ENCODE measurements around the gene TRAPPC2. TPM values are rescaled to one million over a fixed set of nuclear protein-coding genes. Genes with fewer than 3 reads are reported as not detected.

TRAPPC2 gene
- total RNA-seq, 1 donor from 2014 or later = 6.4 TPM

DNA sequence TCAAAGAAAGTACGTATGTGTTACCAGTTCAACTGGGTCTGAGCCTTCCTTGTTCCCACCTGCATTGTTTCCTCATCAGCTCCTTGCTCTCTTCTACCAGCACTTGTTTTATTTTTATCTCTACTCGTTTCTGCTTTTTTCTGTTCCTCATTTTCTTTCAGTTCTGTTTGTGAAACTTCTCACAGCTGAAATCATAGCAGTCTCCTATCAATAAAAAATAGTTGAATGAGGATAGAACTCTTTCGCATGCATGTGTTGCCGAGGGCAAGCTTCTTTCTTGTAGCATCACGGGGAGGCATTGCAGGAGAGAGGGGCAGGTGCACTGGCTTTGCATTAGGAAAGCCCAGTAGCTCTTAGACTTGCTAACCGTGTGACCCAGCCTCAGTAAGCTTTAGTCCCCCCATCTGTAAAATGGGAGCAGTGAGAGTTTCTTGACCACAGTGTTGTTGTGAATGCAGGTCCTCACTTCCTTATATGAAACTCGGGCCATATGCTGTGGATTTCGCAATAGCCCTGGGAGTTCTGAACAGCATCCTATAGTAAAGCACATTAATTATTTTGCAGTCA is 24.8 kb upstream of the TRAPPC2 start:
- no peak for DNase-seq (ENCODE audit: low read depth)
- no peak for TF ChIP-seq CTCF (conservative IDR thresholded peaks at IDR 0.05; ENCODE audit: low read depth, low read length)
- H3K4me3 ChIP-seq (ENCODE audit: low read depth, low read length) = no peak overlapping the region

DNA sequence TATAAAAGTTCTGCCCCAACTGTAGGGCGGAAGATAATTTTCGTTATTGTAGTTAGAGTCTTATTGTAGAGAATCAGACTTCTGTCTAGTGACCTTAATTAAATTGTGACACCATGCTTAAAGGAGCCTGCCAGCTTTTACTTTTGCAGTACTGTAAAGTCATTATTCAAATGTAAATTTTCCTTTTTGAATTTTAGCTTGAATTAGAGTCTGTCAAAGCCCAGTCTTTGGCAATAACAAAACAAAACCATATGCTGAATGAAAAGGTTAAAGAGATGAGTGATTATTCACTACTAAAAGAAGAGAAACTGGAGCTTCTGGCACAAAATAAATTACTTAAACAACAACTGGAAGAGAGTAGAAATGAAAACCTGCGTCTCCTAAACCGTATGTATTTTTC is 22.0 kb upstream of the TRAPPC2 start:
- no peak for TF ChIP-seq CTCF (conservative IDR thresholded peaks at IDR 0.05; ENCODE audit: low read depth, low read length)
- H3K4me3 ChIP-seq (ENCODE audit: low read depth, low read length) = no peak overlapping the region
- DNase-seq (ENCODE audit: low read depth) = no peak

GRCh38 chrX:13755254-13755653 is 20.8 kb upstream of the TRAPPC2 start:
- no peak overlapping the region for H3K4me3 ChIP-seq (ENCODE audit: low read depth, low read length)
- no peak for DNase-seq (ENCODE audit: low read depth)
- TF ChIP-seq CTCF (conservative IDR thresholded peaks at IDR 0.05; ENCODE audit: low read depth, low read length) = no peak

GRCh38 chrX:13754765-13755164 is 20.3 kb upstream of the TRAPPC2 start:
- no peak overlapping the region for H3K4me3 ChIP-seq (ENCODE audit: low read depth, low read length)
- no peak for DNase-seq (ENCODE audit: low read depth)
- no peak for TF ChIP-seq CTCF (conservative IDR thresholded peaks at IDR 0.05; ENCODE audit: low read depth, low read length)

GRCh38 chrX:13752646-13753045 is 18.2 kb upstream of the TRAPPC2 start:
- TF ChIP-seq CTCF (conservative IDR thresholded peaks at IDR 0.05; ENCODE audit: low read depth, low read length) = no peak
- no peak for DNase-seq (ENCODE audit: low read depth)
- no peak overlapping the region for H3K4me3 ChIP-seq (ENCODE audit: low read depth, low read length)

DNA sequence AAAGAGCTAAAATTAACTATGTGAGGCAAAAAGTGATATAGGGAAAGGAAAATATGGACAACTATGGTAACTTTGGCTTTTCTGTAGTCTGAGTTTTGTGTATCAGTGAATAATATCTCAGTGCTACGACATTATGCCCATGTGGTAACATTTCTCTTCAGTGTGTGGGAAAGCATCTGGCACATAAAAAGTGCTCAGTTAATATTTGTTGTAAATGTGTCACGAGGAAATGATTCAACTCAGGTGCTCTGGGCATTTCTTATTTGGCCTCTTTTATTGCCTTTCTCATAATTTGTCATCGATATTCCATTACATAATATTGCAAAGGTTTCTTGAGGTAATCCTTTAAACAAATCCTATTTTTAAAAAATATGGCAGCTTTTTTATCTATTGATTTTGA is 17.7 kb upstream of the TRAPPC2 start:
- no peak for DNase-seq (ENCODE audit: low read depth)
- TF ChIP-seq CTCF (conservative IDR thresholded peaks at IDR 0.05; ENCODE audit: low read depth, low read length) = no peak

GRCh38 chrX:13750812-13751211 is 16.4 kb upstream of the TRAPPC2 start:
- H3K4me3 ChIP-seq (ENCODE audit: low read depth, low read length) = no peak overlapping the region
- no peak for TF ChIP-seq CTCF (conservative IDR thresholded peaks at IDR 0.05; ENCODE audit: low read depth, low read length)
- no peak for DNase-seq (ENCODE audit: low read depth)

More for the DNA sequence above, 17.7 kb upstream of the TRAPPC2 start:
- H3K4me3 ChIP-seq (ENCODE audit: low read depth, low read length) = no peak overlapping the region
